HG03139 (cell line): ENCODE results near the gene NLE1.
"Not testable (repeated sequence)": the region's sequence is repeated elsewhere in the genome, so short reads cannot be mapped to it uniquely, and the experiment has no call there.

Experiments
- ATAC-seq: cut with Tn5 transposase; IDR thresholded peaks from one replicate; pipeline ENCODE4 v1.9.1; 2021; ENCODE audit not compliant: unreplicated experiment

The NLE1 gene

GRCh38 chr17:35141681-35142466, at the start of gene NLE1:
TSS of gene NLE1 (minus strand) at chr17:35142303. CDS start at chr17:35142275, 28 bp downstream.
- ATAC-seq = peak; percentile 72

- ATAC-seq = no peak
Observed at GRCh38 chr17:35191001-35191695, 49.0 kb upstream of the NLE1 start.

GRCh38 chr17:35189291-35189690, 47.2 kb upstream of the NLE1 start:
- ATAC-seq = no peak

- ATAC-seq = no peak
Observed at GRCh38 chr17:35188111-35188510, 46.0 kb upstream of the NLE1 start.

- no peak for ATAC-seq
Observed at GRCh38 chr17:35187481-35187880, 45.4 kb upstream of the NLE1 start.

GRCh38 chr17:35185849-35186248, 43.7 kb upstream of the NLE1 start:
- ATAC-seq = no peak

GRCh38 chr17:35184274-35184673, 42.2 kb upstream of the NLE1 start:
- no peak for ATAC-seq

- ATAC-seq = no peak
Observed at GRCh38 chr17:35183332-35183731, 41.2 kb upstream of the NLE1 start.

GRCh38 chr17:35179379-35179778, 37.3 kb upstream of the NLE1 start:
- not testable (repeated sequence) for ATAC-seq

GRCh38 chr17:35176897-35177296, 34.8 kb upstream of the NLE1 start:
- no peak for ATAC-seq

- no peak for ATAC-seq
Observed at GRCh38 chr17:35175638-35176415, 33.7 kb upstream of the NLE1 start.

- no peak for ATAC-seq
Observed at GRCh38 chr17:35174835-35175334, 32.8 kb upstream of the NLE1 start.

- ATAC-seq = not testable (repeated sequence)
Observed at GRCh38 chr17:35172321-35172720, 30.2 kb upstream of the NLE1 start.

GRCh38 chr17:35171834-35172233, 29.7 kb upstream of the NLE1 start:
- no peak for ATAC-seq

GRCh38 chr17:35170968-35171771, 29.1 kb upstream of the NLE1 start:
- no peak for ATAC-seq

GRCh38 chr17:35169835-35170363, 27.8 kb upstream of the NLE1 start:
- ATAC-seq = no peak

- no peak for ATAC-seq
Observed at GRCh38 chr17:35167666-35168065, 25.6 kb upstream of the NLE1 start.

- no peak for ATAC-seq
Observed at GRCh38 chr17:35167046-35167445, 24.9 kb upstream of the NLE1 start.

- ATAC-seq = no peak
Observed at GRCh38 chr17:35166526-35166925, 24.4 kb upstream of the NLE1 start.

GRCh38 chr17:35164716-35165115, 22.6 kb upstream of the NLE1 start:
- ATAC-seq = no peak
